Measurements from ENCODE around the gene PID1. TPM values are rescaled to one million over a fixed set of nuclear protein-coding genes. Genes with fewer than 3 reads are reported as not detected.

Gene PID1
- total RNA-seq, 2 donors from 2014 or later, result 13.0 to 13.8 TPM

GRCh38 chr2:229137066-229137465 is 134.0 kb downstream of the PID1 start:
- TF ChIP-seq POLR2A (IDR thresholded peaks at IDR 0.05) (no peak), CTCF (IDR thresholded peaks at IDR 0.05) (no peak)
- no peaks in the 10 kb centered on the region for H3K36me3 ChIP-seq (replicated peaks in 1 of 2; ENCODE audit: insufficient read depth in 1 of 2, low read depth in 2 of 2)
- intact Hi-C loops (cut with DNase I), result loop anchor here (10.0 kb wide), 1 partner anchor 448 kb away; no protein-coding TSS in a partner anchor
- H3K9me3 ChIP-seq, result no peaks in the 10 kb centered on the region
- ATAC-seq, result no peak
- 80 to 86% methylated on average over 2 of the region's 2 CpGs for WGBS, 2 donors
- no peak overlapping the region for H3K4me3 ChIP-seq
- H3K27ac ChIP-seq, result no peak overlapping the region
- no peak for DNase-seq
- H3K4me1 ChIP-seq, result peaks cover 5% of the 10 kb centered on the region
- H3K27me3 ChIP-seq, result no peaks in the 10 kb centered on the region

DNA sequence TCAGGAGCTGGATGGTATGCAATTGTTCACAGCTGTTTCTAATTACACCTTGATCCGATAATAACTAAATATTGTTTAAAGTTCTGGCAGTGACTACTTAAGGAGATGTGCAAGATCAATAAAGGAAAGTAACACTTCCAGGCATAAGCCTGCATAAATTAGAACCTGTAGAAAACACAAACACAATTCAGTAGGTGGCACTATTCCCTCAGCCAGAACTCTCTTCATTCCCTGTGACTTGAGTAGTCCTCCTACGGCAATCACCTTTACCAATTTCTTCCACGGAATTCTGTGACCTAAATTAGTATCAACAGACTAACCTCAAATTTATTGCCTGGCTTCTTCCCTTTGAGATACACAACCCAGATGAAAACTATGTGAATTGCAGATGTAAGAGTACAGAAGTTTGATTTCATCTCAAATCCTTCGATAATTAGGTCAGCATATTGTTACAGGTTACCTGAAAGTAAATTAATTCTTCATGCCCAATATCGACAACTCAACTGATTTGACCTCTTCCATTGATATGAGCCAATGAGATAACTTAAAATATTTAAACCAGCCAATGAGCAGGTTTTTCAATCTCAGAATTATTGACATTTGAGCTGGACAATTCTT is 137.8 kb downstream of the PID1 start:
- intact Hi-C loops (cut with DNase I), result loop anchor here (5.0 to 10.0 kb wide), 2 partner anchors 144 to 452 kb away; no protein-coding TSS in a partner anchor

DNA sequence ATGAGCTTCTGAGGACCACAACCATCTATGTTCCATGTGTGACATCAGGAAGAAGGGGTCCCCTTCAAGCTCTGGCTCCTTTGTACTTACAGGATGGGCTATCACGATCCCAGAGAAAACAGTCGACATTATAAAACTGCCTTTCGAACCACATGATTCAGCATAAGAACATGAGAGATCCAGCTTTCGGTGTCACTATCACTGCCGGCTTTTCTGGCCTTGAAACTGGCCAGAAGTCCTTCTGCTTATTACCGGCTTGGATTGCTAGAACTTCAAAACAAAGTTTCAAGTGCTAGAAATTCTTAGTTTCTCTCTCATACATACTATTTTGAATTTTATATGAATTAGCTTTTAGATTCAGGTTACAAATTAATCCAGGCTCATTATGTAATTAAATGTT is 138.9 kb downstream of the PID1 start:
- Histone ChIP-seq H3K36me3 (replicated peaks in 1 of 2; ENCODE audit: insufficient read depth in 1 of 2, low read depth in 2 of 2) (no peaks in the 10 kb centered on the region), H3K27ac (no peak overlapping the region), H3K4me1 (no peaks in the 10 kb centered on the region), H3K4me3 (no peak overlapping the region), H3K9me3 (no peaks in the 10 kb centered on the region), H3K27me3 (no peaks in the 10 kb centered on the region)
- 38 to 47% methylated on average over 6 of the region's 6 CpGs for WGBS, 2 donors
- intact Hi-C loops (cut with DNase I), result loop anchor here (5.0 to 10.0 kb wide), 2 partner anchors 145 to 453 kb away; no protein-coding TSS in a partner anchor
- no peak for TF ChIP-seq POLR2A (IDR thresholded peaks at IDR 0.05)
- no peak for TF ChIP-seq CTCF (IDR thresholded peaks at IDR 0.05)
- no peak for DNase-seq
- no peak for ATAC-seq

More for the DNA sequence above, 137.8 kb downstream of the PID1 start:
- Histone ChIP-seq H3K4me1 (peaks cover 5% of the 10 kb centered on the region), H3K27me3 (no peaks in the 10 kb centered on the region), H3K36me3 (replicated peaks in 1 of 2; ENCODE audit: insufficient read depth in 1 of 2, low read depth in 2 of 2) (no peaks in the 10 kb centered on the region), H3K27ac (no peak overlapping the region), H3K4me3 (no peak overlapping the region), H3K9me3 (no peaks in the 10 kb centered on the region)
- DNase-seq, result peak in 3 of 4 donors; percentile 26 to 58 (median 26)
- WGBS, 2 donors, result 23% methylated on average over 5 of the region's 5 CpGs
- no peak for TF ChIP-seq POLR2A (IDR thresholded peaks at IDR 0.05)
- TF ChIP-seq CTCF (IDR thresholded peaks at IDR 0.05), result peak; percentile 33 to 89 (median 75)
- peak; percentile 80 for ATAC-seq

DNA sequence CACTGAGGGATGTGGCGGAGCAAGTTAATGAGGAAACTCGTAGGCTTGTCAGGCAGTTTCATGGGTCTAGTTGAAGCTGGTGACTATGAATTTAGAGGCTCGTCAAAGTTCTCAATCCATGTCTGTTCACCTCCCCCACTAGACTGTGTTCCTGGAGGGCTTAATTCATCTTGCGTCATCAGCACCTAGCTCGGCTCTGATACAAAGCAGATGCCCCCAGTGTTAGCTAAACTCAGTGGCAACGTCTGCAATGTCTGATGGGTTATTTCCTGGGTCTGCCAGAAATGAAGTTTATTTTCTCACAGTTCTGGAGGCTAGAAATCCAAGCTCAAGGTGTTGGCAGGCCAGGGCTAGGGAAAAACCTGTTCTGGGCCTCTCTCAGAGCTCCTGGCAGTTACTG is 140.6 kb downstream of the PID1 start:
- Histone ChIP-seq H3K4me3 (no peak overlapping the region), H3K36me3 (replicated peaks in 1 of 2; ENCODE audit: insufficient read depth in 1 of 2, low read depth in 2 of 2) (no peaks in the 10 kb centered on the region), H3K27ac (no peak overlapping the region), H3K4me1 (no peaks in the 10 kb centered on the region), H3K27me3 (no peaks in the 10 kb centered on the region), H3K9me3 (no peaks in the 10 kb centered on the region)
- no peak for TF ChIP-seq POLR2A (IDR thresholded peaks at IDR 0.05)
- TF ChIP-seq CTCF (IDR thresholded peaks at IDR 0.05), result no peak
- 54 to 56% methylated on average over 5 to 6 of the region's 6 CpGs for WGBS, 2 donors
- no peak for ATAC-seq
- no peak for DNase-seq
- intact Hi-C loops (cut with DNase I), result loop anchor here (5.0 to 10.0 kb wide), 2 partner anchors 147 to 454 kb away; no protein-coding TSS in a partner anchor

All from body of pancreas (tissue), 4 donors.